Stimulated activated CD8-positive, alpha-beta memory T cell treated with anti-CD3 and anti-CD28 coated beads, Interleukin-2, amount 100 ng/mL, for 48 hours (primary cell): ENCODE data around the gene SLC9A5.

Source experiments
- DNase-seq, 2 donors: peaks; one replicate each; pipeline ENCODE4 v3.0.0-alpha.2; 2020; ENCODE audit warnings: low read depth in 2 of 2

SLC9A5 gene

DNA sequence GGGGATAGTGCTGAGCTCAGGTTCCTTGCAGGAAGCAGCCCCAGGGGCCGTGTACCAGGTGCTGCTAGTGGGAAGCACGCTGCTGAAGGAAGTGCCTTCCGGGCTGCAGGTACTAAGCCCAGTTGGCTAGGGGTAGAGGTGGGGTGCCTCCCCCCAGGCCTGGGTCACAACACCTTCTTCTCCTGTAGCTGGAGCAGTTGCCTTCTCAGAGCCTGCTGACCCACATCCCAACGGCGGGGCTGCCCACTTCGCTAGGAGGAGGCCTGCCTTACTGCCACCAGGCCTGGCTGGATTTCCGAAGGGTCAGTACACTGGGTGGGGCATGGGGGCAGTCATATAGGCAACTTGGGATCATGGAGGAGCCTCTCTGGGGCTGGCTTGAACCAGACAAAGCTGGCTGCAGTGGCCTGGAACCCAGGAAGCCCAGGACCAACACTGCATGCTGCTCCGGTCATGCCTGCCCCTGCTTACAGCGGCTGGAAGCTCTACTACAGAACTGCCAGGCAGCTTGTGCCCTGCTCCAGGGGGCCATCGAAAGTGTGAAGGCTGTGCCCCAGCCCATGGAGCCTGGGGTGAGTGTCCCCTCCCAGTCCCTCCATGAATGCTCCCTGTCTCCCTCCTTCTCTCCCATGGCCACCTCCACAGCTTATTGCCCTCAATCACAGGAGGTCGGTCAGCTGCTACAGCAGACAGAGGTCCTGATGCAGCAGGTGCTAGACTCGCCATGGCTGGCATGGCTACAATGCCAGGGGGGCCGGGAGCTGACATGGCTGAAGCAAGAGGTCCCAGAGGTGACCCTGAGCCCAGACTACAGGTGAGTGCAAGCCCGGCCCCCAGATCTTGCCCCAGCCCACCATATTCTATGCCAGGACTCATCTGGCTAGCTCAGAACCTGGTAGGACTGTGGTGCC lies 33.0 kb downstream of the SLC9A5 start:
- no peak for DNase-seq

DNA sequence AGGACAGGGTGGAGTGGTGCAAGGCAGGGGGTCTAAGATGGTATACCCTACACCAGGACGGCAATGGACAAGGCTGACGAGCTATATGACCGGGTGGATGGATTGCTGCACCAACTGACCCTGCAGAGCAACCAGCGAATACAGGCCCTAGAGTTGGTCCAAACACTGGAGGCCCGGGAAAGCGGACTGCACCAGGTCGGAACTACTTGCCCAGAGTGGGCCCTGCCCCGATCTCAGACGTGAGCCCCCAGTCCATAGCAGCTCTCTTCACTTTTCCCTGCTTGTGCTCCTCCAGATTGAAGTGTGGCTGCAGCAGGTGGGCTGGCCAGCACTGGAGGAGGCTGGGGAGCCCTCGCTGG lies 33.6 kb downstream of the SLC9A5 start:
- no peak for DNase-seq

DNA sequence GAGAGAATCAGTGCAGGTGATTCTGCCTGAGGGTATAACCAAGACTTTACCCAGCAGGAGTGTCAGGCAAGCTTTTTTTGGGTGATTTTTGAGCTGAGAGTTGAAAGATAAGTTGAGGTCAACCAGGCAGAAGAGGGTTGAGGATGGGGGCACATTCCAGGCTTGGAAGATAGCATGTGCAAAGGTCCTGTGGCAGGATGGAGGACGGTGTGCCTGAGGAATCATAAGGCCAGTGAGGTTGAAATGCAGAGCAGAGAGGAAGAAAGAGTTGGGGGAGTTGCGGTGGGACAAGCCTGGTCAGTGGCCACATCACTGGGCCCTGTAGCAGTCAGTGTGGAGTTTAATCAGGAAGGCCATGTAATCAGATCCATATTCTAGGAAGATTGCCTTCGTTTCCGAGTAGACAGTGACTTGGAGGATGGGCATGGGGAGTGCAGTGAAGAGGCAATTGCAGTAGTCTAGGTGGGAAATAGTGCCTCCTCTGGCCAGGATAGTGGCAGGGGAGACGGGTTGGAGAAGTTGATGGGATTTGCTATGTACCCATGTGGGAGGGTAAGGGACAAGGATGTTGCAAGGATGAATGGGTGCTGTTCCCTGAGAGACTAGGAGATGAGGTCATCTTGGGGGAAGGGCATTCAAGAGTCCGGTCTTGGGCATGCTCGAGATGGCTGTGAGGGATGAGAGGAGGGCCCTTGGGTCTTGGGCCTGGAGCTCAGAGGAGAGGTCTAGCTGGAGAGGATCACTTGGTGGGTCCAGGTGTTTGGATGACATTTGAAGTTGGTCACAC lies 34.5 kb downstream of the SLC9A5 start:
- DNase-seq = no peak

DNA sequence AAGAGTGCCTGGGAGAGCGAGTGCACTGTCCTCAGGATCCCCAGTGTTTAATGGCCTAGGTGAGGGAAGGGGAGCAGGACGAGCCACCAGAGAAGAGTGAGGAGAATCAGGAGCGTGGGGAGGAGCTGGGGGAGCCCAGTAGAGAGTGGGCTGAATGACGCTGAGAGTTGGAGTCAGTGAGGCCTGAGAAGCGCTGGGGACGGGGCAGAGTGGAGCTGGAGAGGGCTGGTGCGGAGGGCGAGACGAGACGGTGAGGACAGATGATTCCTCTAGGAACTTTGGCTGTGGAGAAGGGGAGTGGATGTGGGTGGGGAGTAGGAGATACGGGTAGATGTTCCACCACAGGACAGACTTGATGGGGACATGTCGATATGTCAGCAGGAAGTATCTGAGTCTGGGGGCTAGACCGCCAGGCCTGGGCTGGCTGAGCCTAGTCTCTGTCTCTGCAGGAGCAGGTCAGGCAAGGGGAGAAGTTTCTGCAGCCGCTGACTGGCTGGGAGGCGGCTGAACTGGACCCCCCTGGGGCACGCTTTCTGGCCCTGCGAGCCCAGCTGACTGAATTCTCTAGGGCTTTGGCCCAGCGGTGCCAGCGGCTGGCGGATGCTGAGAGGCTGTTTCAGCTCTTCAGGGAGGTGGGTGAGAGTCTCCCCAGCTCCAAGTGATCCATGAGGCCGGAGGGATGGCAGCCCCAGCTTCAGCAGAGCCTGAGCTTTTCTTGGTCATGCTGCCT lies 35.2 kb downstream of the SLC9A5 start:
- DNase-seq = no peak

DNA sequence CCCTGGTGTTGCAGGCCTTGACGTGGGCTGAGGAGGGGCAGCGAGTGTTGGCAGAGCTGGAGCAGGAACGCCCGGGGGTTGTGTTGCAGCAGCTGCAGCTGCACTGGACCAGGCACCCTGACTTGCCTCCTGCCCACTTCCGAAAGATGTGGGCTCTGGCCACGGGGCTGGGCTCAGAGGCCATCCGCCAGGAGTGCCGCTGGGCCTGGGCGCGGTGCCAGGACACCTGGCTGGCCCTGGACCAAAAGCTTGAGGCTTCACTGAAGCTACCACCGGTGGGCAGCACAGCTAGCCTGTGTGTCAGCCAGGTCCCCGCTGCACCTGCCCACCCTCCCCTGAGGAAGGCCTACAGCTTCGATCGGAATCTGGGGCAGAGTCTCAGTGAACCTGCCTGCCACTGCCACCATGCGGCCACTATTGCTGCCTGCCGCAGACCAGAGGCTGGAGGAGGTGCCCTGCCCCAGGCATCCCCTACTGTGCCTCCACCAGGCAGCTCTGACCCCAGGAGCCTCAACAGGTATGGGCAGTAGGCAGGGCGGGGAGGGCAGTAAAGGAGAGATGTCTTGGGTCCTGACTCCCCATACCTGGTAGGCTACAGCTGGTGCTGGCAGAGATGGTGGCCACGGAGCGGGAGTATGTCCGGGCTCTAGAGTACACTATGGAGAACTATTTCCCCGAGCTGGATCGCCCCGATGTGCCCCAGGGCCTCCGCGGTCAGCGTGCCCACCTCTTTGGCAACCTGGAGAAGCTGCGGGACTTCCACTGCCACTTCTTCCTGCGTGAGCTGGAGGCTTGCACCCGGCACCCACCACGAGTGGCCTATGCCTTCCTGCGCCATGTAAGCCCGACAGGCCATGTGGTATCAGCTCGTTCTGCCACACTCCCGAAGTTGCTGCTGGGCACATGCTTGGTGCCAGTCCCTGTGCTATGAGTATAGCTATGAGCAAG lies 36.2 kb downstream of the SLC9A5 start:
- DNase-seq = no peak

DNA sequence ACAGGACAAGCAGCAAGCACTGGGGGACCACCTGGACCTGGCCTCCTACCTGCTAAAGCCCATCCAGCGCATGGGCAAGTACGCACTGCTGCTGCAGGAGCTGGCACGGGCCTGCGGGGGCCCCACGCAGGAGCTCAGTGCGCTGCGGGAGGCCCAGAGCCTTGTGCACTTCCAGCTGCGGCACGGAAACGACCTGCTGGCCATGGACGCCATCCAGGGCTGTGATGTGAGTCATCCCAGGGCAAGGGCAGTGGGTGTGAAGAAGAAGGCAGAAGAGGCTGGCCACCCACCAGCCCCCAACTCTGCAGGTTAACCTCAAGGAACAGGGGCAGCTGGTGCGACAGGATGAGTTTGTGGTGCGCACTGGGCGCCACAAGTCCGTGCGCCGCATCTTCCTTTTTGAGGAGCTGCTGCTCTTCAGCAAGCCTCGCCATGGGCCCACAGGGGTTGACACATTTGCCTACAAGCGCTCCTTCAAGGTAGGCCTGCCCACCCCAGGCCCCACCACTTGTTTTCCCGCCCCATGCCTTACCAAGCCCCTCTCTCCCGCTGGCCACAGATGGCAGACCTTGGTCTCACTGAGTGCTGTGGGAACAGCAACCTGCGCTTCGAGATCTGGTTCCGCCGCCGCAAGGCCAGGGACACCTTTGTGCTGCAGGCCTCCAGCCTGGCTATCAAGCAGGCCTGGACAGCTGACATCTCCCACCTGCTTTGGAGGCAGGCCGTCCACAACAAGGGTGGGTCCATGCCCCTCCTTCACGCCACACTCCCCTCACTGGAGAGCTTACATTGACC lies 37.9 kb downstream of the SLC9A5 start:
- DNase-seq = no peak

DNA sequence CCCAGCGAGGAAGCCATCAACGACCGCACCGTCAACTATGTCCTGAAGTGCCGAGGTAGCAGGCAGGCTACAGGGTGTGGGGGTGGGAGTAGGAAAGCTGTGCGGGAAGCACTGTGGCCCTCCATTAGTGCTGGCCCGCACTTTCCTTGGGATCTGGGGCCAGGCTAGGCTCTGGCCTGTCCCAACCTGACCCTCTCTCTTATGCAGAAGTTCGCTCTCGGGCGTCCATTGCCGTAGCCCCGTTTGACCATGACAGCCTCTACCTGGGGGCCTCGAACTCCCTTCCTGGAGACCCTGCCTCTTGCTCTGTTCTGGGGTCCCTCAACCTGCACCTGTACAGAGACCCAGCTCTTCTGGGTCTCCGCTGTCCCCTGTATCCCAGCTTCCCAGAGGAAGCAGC lies 39.2 kb downstream of the SLC9A5 start:
- DNase-seq = no peak

DNA sequence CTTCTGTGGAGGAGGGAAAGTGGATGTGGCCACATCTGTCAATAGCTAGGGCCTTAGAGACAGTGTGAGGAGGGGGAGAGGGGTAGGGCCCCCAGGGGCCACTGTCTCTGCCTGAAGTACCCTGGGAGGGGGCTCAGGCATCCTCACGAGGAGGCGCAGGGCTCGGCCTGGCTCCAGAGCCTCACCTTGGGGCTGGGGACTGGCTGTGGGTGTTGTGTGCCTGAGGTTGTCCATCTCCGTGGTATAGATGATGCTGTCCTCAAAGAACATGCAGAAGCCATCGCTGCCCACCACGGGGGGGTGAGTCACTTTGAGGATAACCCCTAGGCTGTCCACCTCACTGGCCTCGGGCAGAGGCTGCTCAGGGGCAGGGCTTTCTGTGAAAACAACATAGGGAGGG lies 42.7 kb downstream of the SLC9A5 start:
- no peak for DNase-seq

DNA sequence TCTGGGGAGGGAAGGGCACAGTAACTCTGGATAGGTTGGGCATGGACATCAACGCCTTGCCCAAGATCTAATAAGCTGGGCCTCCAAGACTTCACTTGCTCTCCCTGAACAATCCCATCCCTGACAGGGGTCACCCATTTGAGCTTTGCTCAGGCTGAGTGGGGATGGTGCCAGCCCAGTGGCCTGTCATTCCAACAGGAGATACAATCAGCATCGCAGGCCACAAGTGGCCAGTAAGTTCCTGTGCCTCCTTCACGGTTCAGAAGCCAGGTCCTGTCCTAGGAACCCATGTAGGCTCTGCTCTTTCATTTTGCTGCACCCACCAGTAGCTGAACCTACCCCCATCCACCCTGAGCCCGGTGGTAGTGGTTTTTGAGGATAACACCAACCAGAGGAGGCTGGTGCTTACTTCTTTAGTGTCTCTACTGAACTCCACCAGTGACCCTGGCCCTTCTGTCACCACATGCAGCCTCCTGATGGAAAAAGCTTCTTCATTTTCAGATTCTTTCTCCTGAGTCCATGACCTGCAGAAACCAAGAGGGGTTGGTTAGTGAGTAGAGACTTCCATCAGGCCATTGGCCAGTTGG lies 45.5 kb downstream of the SLC9A5 start:
- DNase-seq = no peak

DNA sequence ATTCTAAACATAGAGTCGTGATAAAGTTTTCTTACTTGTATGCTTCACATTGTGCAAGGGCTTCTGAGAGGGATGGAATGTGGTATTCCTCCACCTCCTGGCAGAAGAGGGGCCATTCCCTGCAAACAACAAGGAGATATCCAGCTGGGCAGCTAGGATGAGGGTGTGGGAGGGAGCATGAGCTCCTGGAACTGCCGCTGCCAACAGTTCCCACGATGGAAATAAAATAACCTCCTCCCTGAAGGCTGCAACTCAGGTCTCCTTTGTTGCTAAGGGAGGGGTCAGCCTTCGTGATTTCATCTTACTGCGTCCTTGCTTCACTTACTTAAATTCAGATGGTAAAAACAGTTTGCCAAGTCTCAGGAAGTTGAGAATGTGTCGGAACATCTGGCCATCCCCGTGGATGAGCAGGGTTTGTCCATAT lies 46.2 kb downstream of the SLC9A5 start:
- DNase-seq = no peak

DNA sequence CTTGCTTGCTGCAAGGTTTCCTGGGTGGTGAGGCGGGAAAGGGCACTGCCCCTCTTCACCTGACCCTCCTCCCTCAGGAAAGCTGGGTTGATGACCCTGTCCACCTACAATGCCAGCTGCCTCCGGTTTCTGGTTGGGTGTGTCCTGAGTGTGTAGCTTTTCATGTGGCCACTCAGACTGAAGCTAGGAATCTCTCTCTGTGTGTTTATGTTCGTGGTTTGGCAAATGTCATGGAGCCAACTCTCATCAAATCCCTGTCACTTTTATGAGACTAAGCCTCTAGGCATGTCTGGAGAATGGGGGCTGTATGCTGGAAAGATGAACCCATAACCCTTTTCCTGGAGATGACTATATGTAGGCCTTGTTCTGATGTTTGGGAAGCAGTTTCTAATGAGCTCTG lies 47.6 kb downstream of the SLC9A5 start:
- no peak for DNase-seq

DNA sequence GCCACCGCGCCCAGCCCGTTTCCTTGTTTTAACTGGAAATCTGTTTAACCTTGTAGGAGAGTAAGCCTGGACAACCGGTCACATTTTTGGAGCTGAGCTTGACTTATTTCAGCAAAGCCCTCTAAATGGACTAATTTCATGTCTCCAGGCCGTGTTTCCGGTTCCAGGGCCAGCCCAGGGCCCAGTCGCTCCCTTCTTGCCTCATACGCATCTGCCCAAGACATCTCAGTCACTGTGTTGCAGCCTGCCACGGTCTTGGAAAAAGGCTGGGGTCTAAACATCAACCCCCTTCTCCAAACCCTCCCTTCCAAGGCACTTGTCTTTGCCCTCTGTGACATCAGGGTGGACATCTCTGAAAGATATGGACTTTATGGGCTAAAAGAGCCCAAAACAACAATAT lies 49.5 kb downstream of the SLC9A5 start:
- DNase-seq = no peak

DNA sequence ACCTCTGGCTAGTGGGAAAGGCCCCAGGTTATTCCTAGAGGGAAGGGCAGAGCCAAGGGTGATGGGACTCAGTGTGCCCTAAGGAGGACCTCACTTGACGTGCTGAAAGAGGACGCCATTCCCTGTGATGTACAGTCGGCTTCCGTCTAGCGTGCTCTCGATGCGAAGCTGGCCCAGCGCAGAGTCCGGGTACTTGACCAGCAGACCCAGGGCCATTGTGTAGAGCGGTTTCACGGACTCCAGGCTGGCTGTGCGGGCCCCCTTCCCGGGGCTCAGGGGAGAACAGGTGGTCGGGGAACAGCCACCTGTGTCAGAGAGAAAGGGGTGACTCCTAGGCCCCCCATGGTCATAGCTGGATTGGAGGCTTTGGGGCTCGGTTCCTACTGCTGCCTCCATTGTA lies 50.5 kb downstream of the SLC9A5 start:
- DNase-seq = no peak

DNA sequence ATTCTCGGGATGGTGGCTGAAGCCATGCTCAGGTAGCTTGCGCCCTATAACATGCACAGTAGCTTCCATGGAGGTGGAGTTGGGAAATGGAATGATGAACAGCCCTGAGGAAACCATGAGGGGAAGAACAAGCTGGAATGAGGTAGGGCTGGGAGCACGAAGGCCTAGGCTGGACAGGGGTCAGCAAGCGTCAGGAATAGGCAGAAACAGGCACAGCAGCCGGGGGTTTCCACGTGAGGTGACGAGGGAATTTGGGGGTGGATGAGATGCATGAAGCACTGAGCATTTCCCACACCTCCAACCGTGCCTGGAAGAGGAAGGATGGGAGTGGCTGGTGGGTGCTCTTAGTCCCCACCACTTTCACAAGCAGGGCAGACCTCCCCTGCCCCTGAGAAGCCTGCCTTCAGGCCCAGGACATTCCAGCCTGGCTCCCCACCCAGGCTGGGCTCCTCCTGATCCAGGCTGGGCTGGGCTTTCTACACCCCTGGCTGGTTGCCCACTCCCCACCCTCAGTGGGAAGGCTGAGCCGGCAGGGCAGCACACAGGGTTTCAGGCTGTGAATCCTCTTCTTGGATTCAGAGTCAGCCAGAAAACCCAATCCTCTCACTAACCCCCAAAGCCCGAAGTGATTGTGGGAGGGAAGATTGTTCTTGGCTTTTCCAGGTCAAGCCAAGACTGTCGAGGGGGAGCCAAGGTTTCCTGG lies 52.5 kb downstream of the SLC9A5 start:
- no peak for DNase-seq

DNA sequence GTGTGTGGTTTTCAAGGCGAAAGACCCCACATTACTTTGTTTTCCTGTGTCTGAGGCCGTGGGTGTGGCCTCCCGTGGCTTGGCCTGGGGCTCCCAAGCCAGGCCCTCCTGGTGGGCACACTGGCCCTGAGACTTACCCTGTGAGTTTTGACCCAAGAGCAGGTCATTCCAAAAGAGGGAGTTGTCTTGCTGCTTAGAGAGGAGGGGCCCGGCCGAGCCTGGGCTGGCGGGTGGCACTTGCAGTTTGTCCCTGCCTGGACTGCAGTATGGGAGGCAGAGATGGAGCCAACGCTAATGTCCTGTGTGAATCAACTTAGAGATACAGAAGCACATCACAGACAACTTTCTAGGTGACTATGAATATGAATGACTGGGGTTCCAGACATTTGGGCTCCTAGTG lies 53.3 kb downstream of the SLC9A5 start:
- DNase-seq = no peak

DNA sequence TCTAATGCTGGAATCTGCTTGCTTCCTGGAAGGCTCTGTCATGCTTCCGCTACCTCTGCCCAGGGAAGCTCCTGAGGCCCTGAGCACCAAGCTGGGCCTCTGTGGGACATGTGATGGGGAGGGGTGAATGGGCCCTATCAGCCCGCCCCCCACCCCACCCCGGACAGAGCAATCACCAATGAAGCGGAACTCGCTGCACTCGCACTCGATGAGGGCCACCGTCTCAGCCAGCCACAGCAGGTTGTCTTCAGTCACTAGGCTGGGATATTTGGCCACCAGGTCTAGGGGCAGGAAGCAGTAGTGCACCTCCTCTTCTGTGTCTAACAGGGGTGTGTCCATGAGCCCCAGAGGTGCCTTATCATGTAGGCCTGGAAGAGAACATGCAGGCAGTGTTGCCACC lies 54.2 kb downstream of the SLC9A5 start:
- DNase-seq = no peak

DNA sequence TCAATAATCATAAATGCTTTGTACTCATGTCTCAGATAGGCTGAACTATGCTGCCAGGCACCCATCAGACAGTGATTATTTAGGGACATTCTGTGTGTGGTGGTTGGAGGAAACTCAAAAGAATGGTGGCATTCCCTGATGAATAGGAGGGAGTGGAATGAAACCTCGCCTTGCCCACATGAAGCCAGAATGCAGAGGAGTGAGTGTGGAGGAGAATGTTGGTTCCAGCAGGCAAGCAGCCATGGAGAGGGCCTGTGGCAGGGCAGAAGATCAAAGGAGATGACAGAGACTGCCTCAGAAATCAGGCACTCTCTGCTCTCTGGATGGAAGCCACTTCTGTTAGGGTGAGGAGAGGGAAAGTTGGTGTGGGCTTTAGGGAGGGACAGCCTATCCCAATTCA lies 55.2 kb downstream of the SLC9A5 start:
- no peak for DNase-seq

DNA sequence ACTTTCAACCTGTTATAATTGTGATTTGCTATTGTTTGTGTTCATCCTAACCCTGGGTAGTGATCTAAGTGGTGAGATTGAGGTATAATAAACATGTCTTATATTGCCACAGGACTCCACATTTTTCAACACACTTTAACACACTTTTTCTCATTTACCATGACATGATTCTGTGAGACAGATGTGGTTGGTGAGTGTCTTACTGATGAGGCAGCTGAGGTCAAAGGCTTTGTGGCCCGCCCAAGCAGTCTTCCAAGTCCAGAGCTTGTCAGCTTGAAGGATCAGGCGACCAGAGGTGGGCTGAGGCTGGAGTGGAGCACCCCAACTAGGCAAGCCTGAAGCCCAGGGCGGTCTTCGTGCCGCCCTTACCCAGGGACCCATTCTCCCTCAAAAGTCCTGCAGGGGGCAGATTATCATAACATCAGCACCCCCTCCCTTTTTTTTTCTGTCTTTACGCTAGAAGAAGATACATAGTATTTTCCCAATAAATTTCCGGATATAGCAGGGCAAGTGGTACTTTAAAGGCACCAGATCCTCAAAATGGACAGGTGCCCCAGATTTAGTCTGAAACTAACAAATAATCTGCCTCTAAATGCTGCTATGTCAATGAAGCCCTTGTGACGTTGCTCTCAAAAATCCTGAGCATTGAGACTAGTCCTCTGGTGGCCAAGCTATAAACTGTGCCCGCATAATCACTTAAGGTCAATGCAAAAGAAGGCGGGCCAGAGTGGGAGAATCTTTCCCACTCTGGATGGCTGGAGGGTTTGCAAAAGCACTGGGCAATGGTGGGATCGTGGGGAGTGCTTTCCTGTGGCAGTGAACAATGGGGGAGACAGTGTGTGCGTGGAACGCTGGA lies 56.7 kb downstream of the SLC9A5 start:
- DNase-seq = no peak

DNA sequence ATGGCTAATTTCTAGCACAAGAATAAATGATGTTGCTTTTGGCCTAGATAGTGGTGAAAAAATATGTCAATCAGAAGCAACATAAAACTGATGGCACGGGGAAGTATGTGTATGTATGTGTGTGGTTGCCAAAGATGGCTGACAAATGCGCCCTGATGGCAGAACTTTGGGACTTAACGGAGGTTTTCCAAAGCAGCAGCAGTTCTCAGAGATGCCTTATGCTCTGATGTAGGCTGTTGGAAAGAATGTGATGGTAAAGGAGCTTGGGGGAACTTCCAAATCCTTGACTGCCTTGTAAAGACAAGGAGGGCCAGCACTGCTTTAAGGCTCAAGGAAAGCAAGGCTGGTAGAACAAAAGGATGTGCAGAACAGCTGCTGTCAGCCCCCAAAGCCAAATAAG lies 61.8 kb downstream of the SLC9A5 start:
- DNase-seq = no peak
